Retina (tissue), 1 donor: ENCODE results near the gene CFAP251.

Source experiments
- DNase-seq: peaks from one replicate; pipeline ENCODE4 v3.0.0-alpha.2; 2016

The CFAP251 gene

DNA sequence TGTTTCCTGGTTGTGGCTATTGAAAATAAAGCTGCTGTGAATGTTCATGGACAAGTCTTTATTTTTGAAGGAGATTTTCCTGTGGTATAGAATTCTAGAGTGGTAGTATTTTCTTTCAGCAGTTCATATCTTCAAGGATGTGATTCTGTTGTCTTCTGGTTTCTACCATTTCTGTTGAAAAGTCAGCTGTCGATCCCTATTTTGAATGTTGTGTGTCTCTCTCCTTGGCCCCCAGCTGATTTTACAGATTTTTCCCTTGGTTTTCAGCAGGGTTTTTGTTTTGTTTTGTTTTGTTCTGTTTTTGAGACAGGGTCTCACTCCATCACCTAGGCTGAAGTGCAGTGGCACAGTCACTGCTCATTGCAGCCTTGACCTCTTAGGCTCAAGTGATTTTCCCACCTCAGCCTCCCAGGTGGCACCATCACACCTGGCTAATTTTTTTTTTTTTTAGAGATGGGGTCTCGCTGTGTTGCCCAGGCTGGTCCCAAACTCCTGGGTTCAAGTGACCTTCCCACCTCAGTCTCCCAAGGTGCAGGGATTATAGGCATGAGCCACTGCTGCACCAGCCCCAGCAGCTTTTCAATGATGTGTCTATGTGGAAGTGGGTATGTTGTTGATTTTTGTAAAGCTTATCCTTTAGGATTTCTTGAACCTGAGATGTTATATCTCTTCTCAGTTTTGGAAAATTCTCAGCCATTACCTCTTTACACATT, 28.1 kb downstream of the CFAP251 start:
- DNase-seq = no peak

GRCh38 chr12:121947981-121948380, 29.6 kb downstream of the CFAP251 start:
- DNase-seq = no peak

- no peak for DNase-seq
Observed at GRCh38 chr12:121949648-121950397, 31.4 kb downstream of the CFAP251 start.

DNA sequence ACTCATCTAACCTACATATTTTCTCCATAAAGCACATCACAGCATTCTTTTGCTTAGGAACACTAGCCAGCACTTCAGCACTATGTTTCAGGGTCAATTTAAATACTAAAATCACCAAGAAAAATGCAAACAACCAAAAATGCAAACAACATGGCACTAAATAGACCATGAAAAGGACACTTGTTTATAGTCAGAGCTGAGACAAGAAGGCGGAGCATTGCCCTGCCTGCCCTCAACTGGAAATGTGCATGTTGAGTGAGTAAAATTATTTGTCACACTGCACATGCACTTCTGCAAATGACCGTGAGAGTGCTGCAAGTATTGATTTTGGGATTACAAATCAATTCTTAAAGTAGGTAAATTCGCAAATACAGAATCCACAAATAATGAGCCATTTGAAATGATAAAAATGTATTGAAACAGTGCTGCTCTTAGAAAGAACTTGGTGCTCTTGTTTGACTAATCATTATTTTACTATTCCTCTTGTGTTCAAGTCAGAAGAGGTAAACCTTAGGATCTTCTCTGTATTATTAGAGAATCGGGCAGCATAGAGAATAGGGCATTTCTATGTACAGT, 34.8 kb downstream of the CFAP251 start:
- no peak for DNase-seq

DNA sequence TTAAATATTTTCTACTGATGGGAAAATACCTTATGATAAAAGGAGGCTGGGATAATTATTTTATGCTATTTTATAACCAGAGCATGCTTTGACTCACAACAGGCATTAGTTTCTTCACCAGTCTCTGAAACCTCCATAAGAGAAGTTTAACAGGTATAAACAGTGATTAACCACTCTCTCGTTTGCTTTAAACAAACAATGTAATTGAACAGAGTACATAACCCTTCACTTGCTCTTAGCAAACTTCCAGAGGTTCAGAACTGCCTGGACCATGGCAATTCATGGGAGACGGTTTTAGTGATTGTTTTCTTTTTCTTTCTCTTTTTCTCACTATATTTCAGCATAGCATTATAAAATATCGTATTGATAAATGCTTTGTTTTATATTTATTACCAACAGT, 35.3 kb downstream of the CFAP251 start:
- no peak for DNase-seq

- DNase-seq = peak; percentile 36
Observed at GRCh38 chr12:121955258-121956237, 37.2 kb downstream of the CFAP251 start.

DNA sequence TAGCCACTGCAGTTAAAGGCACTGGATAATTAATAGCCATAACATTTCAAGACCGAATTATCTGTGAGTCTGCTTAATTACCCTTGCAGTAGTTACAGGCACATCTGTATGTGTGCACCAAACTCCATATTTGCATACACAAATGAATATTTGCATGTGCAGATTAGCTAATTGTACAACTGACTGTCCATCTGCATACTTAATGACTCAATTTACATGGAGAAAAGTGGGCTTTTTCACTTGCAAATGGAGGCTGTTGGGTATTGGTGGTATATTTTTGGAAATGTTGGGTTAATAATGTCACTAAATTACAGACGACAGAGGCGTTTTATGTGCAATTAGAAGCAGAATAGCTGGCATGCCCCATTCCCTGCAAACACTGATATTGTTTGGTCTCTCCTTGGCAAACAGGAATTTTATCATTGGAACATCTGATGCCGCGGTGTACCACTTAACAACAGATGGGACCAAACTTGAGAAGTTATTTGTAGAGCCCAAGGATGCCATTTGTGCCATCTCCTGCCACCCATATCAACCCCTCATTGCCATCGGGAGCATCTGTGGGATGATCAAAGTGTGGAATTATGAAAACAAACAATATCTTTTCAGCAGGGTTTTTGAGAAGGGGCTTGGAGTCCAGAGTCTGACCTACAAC, 39.6 kb downstream of the CFAP251 start:
- no peak for DNase-seq

GRCh38 chr12:121958541-121959240, 40.3 kb downstream of the CFAP251 start:
- DNase-seq = peak; percentile 28

- DNase-seq = no peak
Observed at GRCh38 chr12:121960541-121960940, 42.1 kb downstream of the CFAP251 start.

DNA sequence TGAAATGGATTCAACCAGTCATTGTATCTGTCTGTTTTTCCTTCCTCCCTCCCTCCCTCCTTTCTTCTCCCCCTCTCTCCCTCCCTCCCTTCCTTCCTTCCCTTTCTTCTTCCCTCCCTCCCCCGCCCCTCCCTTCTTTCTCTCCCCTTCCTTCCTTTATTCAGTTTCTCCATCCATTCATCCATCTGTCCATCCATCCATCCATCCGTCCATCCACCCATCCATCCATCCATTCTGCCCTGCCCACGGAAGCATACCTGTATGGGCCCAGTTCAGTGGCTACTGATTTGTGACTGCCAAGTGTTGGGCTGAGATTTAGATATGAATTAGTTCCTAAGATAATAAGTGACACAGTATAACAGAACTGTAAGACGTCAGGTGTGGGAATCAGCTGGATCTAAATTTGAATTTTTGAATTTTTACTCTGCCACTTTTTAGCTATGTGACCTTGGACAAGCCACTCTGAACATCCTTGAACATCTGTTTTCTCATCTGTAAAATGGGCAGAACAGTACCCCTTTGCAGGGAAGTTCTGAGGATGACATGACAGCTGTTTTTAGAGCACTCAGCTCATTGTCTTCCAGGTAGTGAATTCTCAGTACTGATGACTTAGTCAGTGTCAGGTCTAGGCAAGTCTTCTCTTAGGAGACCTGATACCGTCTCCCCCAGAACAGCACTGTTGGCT, 42.9 kb downstream of the CFAP251 start:
- no peak for DNase-seq

DNA sequence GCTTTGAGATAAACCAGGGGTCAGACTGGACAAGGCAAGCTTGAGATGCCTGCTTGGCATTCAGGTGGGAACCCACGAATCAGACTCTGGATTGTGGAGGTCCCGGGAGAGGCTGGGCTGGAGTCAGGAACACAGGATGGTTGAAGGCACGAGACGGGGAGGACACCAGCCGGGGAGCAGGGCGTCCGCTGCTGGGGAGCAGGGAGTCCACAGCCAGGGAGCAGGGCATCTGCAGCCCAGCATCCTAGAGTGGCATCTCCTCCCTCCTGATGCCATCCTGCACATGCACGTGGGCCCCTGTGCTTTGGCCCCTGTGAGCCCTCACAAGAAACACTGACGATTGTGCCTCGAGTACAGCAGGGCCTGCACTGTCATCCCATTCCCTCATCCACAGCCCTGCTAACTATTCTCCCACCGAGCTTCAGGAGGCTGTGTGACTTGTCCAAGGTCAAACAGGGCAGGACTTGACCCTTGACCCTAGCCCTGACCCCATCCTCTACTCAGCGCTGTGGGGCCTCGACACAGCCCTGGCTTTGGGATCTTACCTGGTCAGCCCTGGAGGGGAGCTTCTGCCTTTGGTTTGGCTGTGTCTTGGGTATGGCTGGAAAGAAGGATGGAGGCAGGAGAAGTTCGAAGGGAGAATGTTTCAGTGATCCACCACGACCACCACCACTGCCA, 45.1 kb downstream of the CFAP251 start:
- no peak for DNase-seq

- no peak for DNase-seq
Observed at GRCh38 chr12:121964813-121965643, 46.6 kb downstream of the CFAP251 start.

- DNase-seq = no peak
Observed at GRCh38 chr12:121966959-121967358, 48.6 kb downstream of the CFAP251 start.

- no peak for DNase-seq
Observed at GRCh38 chr12:121968876-121969275, 50.5 kb downstream of the CFAP251 start.

GRCh38 chr12:121969726-121970125, 51.3 kb downstream of the CFAP251 start:
- DNase-seq = no peak

DNA sequence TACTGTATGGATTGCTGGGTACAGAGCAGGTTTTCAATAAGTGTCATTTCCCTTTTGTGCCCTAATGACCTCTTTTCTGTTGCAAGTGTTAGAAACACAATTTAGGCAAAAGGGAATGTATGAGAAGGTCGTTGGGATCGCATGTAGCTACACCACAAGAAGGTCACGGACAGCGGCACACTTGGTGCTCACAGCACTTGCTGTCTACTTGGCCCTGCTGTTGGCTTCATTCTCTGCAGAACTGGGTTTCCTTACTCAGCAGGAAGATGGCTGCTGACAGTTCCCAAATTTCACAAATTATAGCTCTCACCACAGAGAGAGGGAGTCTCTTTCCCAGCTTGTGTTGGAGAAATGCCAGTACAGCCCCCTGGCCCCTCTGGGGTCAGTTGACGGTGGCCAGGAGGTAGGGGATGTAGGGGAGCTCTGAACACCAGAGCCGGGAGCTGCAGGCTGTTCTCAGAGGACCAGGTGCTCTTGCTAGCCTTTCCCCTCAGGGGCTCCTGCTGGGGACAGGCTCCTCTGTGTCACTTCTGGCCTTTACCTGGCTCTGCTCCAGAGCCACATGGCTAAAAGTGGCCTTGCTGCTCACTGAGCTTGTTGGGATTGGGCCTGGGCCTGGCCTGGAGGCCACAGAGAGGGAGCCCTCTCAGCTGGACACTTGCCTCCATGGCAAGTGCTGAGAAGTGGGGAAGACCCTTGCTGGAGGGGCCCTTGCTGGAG, 52.3 kb downstream of the CFAP251 start:
- no peak for DNase-seq

DNA sequence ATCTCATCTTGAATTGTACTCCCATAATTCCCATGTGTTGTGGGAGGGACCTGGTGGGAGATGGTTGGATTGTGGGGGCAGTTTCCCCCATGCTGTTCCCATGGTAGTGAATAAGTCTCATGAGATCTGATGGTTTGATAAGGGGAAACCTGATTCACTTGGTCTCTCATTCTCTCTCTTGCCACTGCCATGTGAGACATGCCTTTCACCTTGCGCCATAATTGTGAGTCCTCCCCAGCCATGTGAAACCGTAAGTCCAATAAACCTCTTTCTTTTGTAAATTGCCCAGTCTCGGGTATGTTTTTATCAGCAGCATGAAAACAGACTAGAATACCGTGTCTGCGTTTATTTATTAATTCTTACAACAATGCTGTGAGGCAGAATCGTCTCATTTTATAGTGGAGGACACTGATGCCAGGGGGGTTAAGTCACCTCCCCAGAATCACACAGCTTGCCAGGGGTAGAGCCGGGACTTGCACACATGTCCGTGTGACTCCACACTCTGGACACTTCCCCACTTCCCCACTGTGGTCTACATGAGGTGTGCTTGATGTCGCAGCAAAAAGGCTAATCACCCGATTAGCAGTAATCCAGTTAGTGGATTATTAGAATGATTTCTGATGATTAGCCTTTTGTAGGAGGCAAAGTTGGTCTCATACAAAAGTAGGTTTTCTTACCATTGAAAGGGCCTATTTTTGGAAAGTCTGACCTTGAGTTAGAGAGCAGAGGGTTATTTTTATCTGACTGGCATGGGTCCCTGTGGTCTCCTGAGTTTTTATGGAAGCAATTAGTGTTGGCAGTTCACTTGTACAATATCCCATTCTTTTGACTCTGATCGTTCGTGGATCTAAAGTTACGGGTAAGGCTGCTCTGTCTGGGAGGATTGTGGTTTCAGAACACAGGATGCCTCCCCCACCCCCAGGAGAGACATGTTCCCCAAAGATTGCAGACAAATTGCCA, 55.9 kb downstream of the CFAP251 start:
- no peak for DNase-seq

DNA sequence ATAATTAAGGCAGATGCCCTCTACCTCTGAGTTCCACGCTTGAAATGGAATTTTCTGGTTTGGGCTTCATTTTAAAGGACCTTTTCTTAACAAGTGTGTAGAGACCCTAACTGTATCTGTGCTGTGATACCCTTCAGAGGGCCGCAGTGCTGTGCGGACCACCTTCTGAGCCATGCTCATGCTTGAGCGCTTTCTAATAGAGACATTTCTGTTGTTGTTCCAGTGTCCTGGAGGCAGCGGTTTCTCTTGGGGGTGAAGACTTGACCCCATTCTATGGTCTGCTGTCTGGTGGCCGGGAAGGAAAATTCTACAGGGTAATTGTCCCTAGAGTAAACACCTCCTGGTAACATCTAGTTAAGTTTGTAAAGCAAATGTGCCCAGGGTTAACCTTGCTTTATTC, 56.6 kb downstream of the CFAP251 start:
- peak; percentile 83 for DNase-seq
